ACC112 (cell line): ENCODE data around the gene TCF21.

Experiments
- H2AFZ ChIP-seq: fragments of 200-600 bp; sonication (generic); one replicate; pipeline ENCODE4 v1.6.0; 2017; ENCODE audit warnings: antibody characterized with exemption, low read length; ENCODE audit not compliant: unreplicated experiment
- H3K27ac ChIP-seq: fragments of 200-600 bp; sonication (generic); 2 replicates; pipeline ENCODE4 v1.5.1; 2014; ENCODE audit warnings: low read depth, mild to moderate bottlenecking, antibody characterized with exemption, low read length, moderate library complexity
- H3K27me3 ChIP-seq: fragments of 200-600 bp; sonication (generic); 2 replicates; pipeline ENCODE4 v1.6.1; 2014; ENCODE audit warnings: mild to moderate bottlenecking, antibody characterized with exemption, low read length, moderate library complexity, mixed read lengths; ENCODE audit not compliant: insufficient read depth
- H3K36me3 ChIP-seq: fragments of 200-600 bp; sonication (generic); 2 replicates; pipeline ENCODE4 v1.6.1; 2016; ENCODE audit warnings: mild to moderate bottlenecking, antibody characterized with exemption, low read length, moderate library complexity, mixed read lengths; ENCODE audit not compliant: insufficient read depth
- H3K4me1 ChIP-seq: fragments of 200-600 bp; sonication (generic); one replicate; pipeline ENCODE4 v1.6.1; 2016; ENCODE audit warnings: low read length, mixed read lengths; ENCODE audit not compliant: insufficient read depth, unreplicated experiment, control insufficient read depth
- H3K4me3 ChIP-seq: fragments of 200-600 bp; sonication (generic); 2 replicates; pipeline ENCODE4 v1.5.1; 2014; ENCODE audit warnings: mild to moderate bottlenecking, low read depth, low read length
- H3K79me2 ChIP-seq: fragments of 200-600 bp; sonication (generic); one replicate; pipeline ENCODE4 v1.6.0; 2016; ENCODE audit warnings: low read length; ENCODE audit not compliant: control insufficient read depth, unreplicated experiment, insufficient read depth

The TCF21 gene

GRCh38 chr6:133896344-133896721 lies 7.4 kb downstream of the TCF21 start:
- Histone ChIP-seq H3K4me1 (no peaks in the 10 kb centered on the region), H2AFZ (no peak overlapping the region), H3K27me3 (peaks cover 56% of the 10 kb centered on the region), H3K79me2 (no peaks in the 10 kb centered on the region), H3K27ac (no peak overlapping the region), H3K4me3 (peak overlapping the region; percentile 67; the same call in 1 of the 2 replicates), H3K36me3 (no peaks in the 10 kb centered on the region)

GRCh38 chr6:133898263-133898662 lies 9.3 kb downstream of the TCF21 start:
- Histone ChIP-seq H3K36me3 (no peaks in the 10 kb centered on the region), H3K4me1 (no peaks in the 10 kb centered on the region), H3K27ac (no peak overlapping the region), H3K79me2 (no peaks in the 10 kb centered on the region), H3K4me3 (no peak overlapping the region), H2AFZ (no peak overlapping the region), H3K27me3 (peaks cover 37% of the 10 kb centered on the region)

- Histone ChIP-seq H3K79me2 (no peaks in the 10 kb centered on the region), H3K27ac (no peak overlapping the region), H3K4me3 (no peak overlapping the region), H3K27me3 (peaks cover 24% of the 10 kb centered on the region), H2AFZ (no peak overlapping the region), H3K36me3 (no peaks in the 10 kb centered on the region), H3K4me1 (no peaks in the 10 kb centered on the region)
Measured at GRCh38 chr6:133899556-133899955, 10.6 kb downstream of the TCF21 start.

GRCh38 chr6:133903855-133904254 lies 14.9 kb downstream of the TCF21 start:
- H3K27me3 ChIP-seq, result no peaks in the 10 kb centered on the region

GRCh38 chr6:133906050-133906449 lies 17.1 kb downstream of the TCF21 start:
- Histone ChIP-seq H3K27ac (no peak overlapping the region), H3K27me3 (no peaks in the 10 kb centered on the region), H2AFZ (no peak overlapping the region), H3K36me3 (no peaks in the 10 kb centered on the region), H3K4me1 (no peaks in the 10 kb centered on the region), H3K79me2 (no peaks in the 10 kb centered on the region), H3K4me3 (no peak overlapping the region)

More at GRCh38 chr6:133903855-133904254, 14.9 kb downstream of the TCF21 start:
- no peaks in the 10 kb centered on the region for H3K4me1 ChIP-seq
- no peaks in the 10 kb centered on the region for H3K36me3 ChIP-seq
- no peaks in the 10 kb centered on the region for H3K79me2 ChIP-seq
- H3K27ac ChIP-seq, result no peak overlapping the region
- H3K4me3 ChIP-seq, result no peak overlapping the region
- H2AFZ ChIP-seq, result no peak overlapping the region

- Histone ChIP-seq H2AFZ (peak overlapping the region; percentile 97), H3K27me3 (no peaks in the 10 kb centered on the region), H3K79me2 (no peaks in the 10 kb centered on the region), H3K27ac (0 out of 2 replicates have a peak overlapping the region, but pooled peaks have one; percentile 5), H3K36me3 (no peaks in the 10 kb centered on the region), H3K4me3 (no peak overlapping the region), H3K4me1 (no peaks in the 10 kb centered on the region)
Measured at GRCh38 chr6:133916650-133917151, 27.8 kb downstream of the TCF21 start.

- Histone ChIP-seq H3K27me3 (no peaks in the 10 kb centered on the region), H3K4me3 (no peak overlapping the region), H3K27ac (no peak overlapping the region), H3K36me3 (no peaks in the 10 kb centered on the region), H3K4me1 (no peaks in the 10 kb centered on the region), H3K79me2 (no peaks in the 10 kb centered on the region), H2AFZ (no peak overlapping the region)
Measured at GRCh38 chr6:133917781-133918180, 28.9 kb downstream of the TCF21 start.

GRCh38 chr6:133918208-133918930 lies 29.5 kb downstream of the TCF21 start:
- no peaks in the 10 kb centered on the region for H3K27me3 ChIP-seq
- no peaks in the 10 kb centered on the region for H3K36me3 ChIP-seq
- no peak overlapping the region for H3K27ac ChIP-seq
- no peaks in the 10 kb centered on the region for H3K4me1 ChIP-seq
- no peak overlapping the region for H3K4me3 ChIP-seq
- H3K79me2 ChIP-seq, result no peaks in the 10 kb centered on the region
- no peak overlapping the region for H2AFZ ChIP-seq

GRCh38 chr6:133919362-133919761 lies 30.4 kb downstream of the TCF21 start:
- Histone ChIP-seq H3K27ac (no peak overlapping the region), H2AFZ (no peak overlapping the region), H3K4me1 (no peaks in the 10 kb centered on the region), H3K27me3 (no peaks in the 10 kb centered on the region), H3K4me3 (no peak overlapping the region), H3K36me3 (no peaks in the 10 kb centered on the region), H3K79me2 (no peaks in the 10 kb centered on the region)

GRCh38 chr6:133921249-133921859 lies 32.4 kb downstream of the TCF21 start:
- H2AFZ ChIP-seq, result no peak overlapping the region
- no peaks in the 10 kb centered on the region for H3K79me2 ChIP-seq
- H3K27ac ChIP-seq, result no peak overlapping the region
- no peak overlapping the region for H3K4me3 ChIP-seq
- H3K4me1 ChIP-seq, result no peaks in the 10 kb centered on the region
- no peaks in the 10 kb centered on the region for H3K36me3 ChIP-seq
- H3K27me3 ChIP-seq, result no peaks in the 10 kb centered on the region
